T-cell (primary cell): ENCODE results near the gene MAP3K14. TPM values are rescaled to one million over a fixed set of nuclear protein-coding genes. Genes with fewer than 3 reads are reported as not detected.

Experiments
- ATAC-seq, 4 experiments: fragments of 200-7000 bp in 3 of 4; fragments of 150-1000 bp in 1 of 4; cut with Tn5 transposase; replicated peaks in 1 of 4; 1 replicate in 3 of 4; 2 replicates in 1 of 4; pipeline ENCODE4 v1.10.0; 2021; ENCODE audit warnings: moderate library complexity in 3 of 4, mild to moderate bottlenecking in 2 of 4, moderate number of reproducible peaks in 1 of 4
- CTCF ChIA-PET, 2 donors: fragments of 300-600 bp; sonication (Branson Sonifier 250); formaldehyde crosslinking; loops; one replicate each; lab custom pipeline; 2022; ENCODE audit warnings: antibody characterized with exemption in 2 of 2; lab: Charles Lee
- POLR2A ChIA-PET, 2 donors: fragments of 300-600 bp; sonication (Branson Sonifier 250); formaldehyde crosslinking; loops; one replicate each; lab custom pipeline; 2022; ENCODE audit warnings: antibody characterized with exemption in 2 of 2; lab: Charles Lee
- DNase-seq, 35 experiments: peaks; one replicate each; pipeline versions ENCODE4 v3.0.0 to v3.0.0-alpha.2; 2013 to 2023
- H3K27ac ChIP-seq: one replicate; pipeline ENCODE4 v1.5.1; 2013; ENCODE audit warnings: low read length
- H3K27me3 ChIP-seq, 2 experiments: replicated peaks in 1 of 2; 1 replicate in 1 of 2; 2 replicates in 1 of 2; pipeline versions ENCODE4 v1.6.1 to v1.7.0; 2013; ENCODE audit warnings: low read length in 1 of 2, mixed read lengths in 1 of 2; ENCODE audit not compliant: control insufficient read depth in 2 of 2, insufficient read depth in 2 of 2; ENCODE audit errors: extremely low read depth in 1 of 2
- H3K36me3 ChIP-seq, 2 donors: 1 replicate in 1 of 2; 2 replicates in 1 of 2; pipeline versions ENCODE4 v1.6.1 to v1.7.0; 2013; ENCODE audit warnings: low read length in 1 of 2; ENCODE audit not compliant: control insufficient read depth in 2 of 2, insufficient read depth in 1 of 2; ENCODE audit errors: extremely low read depth in 1 of 2
- H3K4me1 ChIP-seq, 2 experiments: 1 replicate in 1 of 2; 2 replicates in 1 of 2; pipeline versions ENCODE4 v1.6.1 to v1.7.0; 2013; ENCODE audit warnings: low read length in 2 of 2, mixed read lengths in 1 of 2; ENCODE audit not compliant: insufficient read depth in 2 of 2, control insufficient read depth in 1 of 2; ENCODE audit errors: extremely low read depth in 1 of 2
- H3K4me3 ChIP-seq, 2 donors: 1 replicate in 1 of 2; 2 replicates in 1 of 2; pipeline versions ENCODE4 v1.5.1 to v1.7.0; 2013; ENCODE audit warnings: mild to moderate bottlenecking in 2 of 2, low read length in 1 of 2, moderate library complexity in 1 of 2; ENCODE audit not compliant: control insufficient read depth in 1 of 2; ENCODE audit errors: extremely low read depth in 1 of 2
- H3K9me3 ChIP-seq: 2 replicates; pipeline ENCODE4 v1.7.0; 2013
- H3K27ac Mint-ChIP-seq, 2 donors: one replicate each; pipeline ENCODE4 v1.8.0; 2020 to 2021; ENCODE audit warnings: mild to moderate bottlenecking in 2 of 2, mixed read lengths in 2 of 2
- H3K27me3 Mint-ChIP-seq, 2 donors: one replicate each; pipeline ENCODE4 v1.8.0; 2021 to 2022; ENCODE audit warnings: mixed read lengths in 2 of 2
- H3K36me3 Mint-ChIP-seq: one replicate; pipeline ENCODE4 v1.8.0; 2021; ENCODE audit warnings: mixed read lengths
- H3K4me1 Mint-ChIP-seq, 3 donors: one replicate each; pipeline ENCODE4 v1.8.0; 2020 to 2022; ENCODE audit warnings: mixed read lengths in 3 of 3, mild to moderate bottlenecking in 1 of 3
- H3K4me3 Mint-ChIP-seq, 3 donors: one replicate each; pipeline ENCODE4 v1.8.0; 2020 to 2022; ENCODE audit warnings: mild to moderate bottlenecking in 3 of 3, mixed read lengths in 3 of 3, moderate library complexity in 3 of 3
- H3K9me3 Mint-ChIP-seq, 3 donors: one replicate each; pipeline ENCODE4 v1.8.0; 2020 to 2022; ENCODE audit warnings: mixed read lengths in 3 of 3
- WGBS: methylation state at CpG from one replicate; pipeline ENCODE4 v1.1.5; 2013; ENCODE audit warnings: missing lambda C conversion rate; ENCODE audit not compliant: insufficient coverage; 5-methylcytosine and 5-hydroxymethylcytosine counted together
- total RNA-seq, 35 experiments: library from RNA in 6 of 35; stranded (reverse) in 6 of 35; fragments of 120-200 nt in 1 of 35; gene quantifications; one replicate each; pipeline versions ENCODE4 v1.2.1 to v1.2.4 and lab custom pipeline; 2013 to 2026

MAP3K14 gene
- total RNA-seq, 5 donors from 2014 or later (not counting 1 experiment from before 2014, with no cell fraction given) = 34.4 to 49.8 (median 42.8) TPM

DNA sequence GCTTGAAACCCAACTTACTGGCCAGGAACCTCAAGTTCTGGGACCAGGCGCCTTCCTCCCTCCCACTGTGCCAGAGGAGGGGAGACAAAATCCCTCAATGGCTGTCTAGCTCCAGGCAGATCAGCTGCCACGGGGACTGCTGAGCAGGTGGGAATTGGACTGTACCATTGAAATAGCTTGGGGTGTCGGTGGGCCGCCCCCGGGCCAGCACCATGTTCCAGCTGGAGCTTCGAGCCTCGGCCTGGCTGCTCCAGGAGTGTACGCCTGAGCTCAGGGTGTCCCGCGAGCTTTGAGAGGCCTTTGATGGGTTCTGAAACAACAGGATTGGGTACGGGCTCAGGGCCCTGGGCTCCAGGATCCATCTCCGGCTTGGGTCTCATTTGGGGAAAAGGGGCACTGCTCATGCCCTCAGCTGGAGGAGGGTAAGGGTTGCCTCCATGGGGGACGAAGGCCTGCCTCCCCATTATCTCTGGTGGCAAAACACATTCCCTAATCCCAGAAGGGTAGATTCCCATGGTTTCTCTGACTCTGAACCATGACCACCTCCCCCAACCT lies 50.4 kb downstream of the MAP3K14 start:
- no peak for DNase-seq
- CTCF ChIA-PET = no interaction called here

DNA sequence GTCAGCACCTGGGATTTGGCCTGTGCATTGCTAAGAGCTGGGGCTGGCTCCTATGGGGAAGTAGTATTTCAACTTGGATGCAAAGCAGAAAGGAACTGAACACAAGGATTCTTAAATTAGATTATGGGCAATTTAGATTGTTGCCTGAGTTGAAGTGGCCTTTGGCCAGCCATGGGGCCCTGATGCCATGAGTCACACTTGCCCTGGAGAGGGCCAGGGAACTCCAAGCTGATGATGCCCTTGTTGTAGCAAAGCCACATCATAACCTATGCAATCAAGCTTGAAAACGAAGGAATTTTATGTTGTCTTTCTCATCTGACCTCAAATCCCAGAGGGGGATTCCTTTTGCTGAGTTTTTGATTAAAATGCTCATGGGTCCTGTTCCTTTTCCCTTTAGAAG lies 51.0 kb downstream of the MAP3K14 start:
- Histone ChIP-seq H3K27me3 (no peaks in the 10 kb centered on the region), H3K27ac (no peak overlapping the region), H3K4me3 (no peak overlapping the region), H3K9me3 (no peaks in the 10 kb centered on the region), H3K4me1 (peaks cover 4 to 28% of the 10 kb centered on the region in 2 experiments), H3K36me3 (peaks cover 31 to 77% of the 10 kb centered on the region in 2 donors)
- Mint-ChIP-seq H3K27me3 (no peaks in the 10 kb centered on the region), H3K27ac (peak overlapping the region in 1 of 2 donors; percentile 52), H3K4me3 (no peak overlapping the region), H3K9me3 (no peaks in the 10 kb centered on the region), H3K4me1 (peaks cover 14 to 23% (median 16%) of the 10 kb centered on the region in 3 donors), H3K36me3 (peaks cover 21% of the 10 kb centered on the region)
- ChIA-PET CTCF (no interaction called here), POLR2A (no interaction called here)
- no CpG with 5 or more reads among the region's 1 CpG for WGBS
- no peak for ATAC-seq
- no peak for DNase-seq

More for the DNA sequence above, 50.4 kb downstream of the MAP3K14 start:
- H3K36me3 ChIP-seq = peaks cover 31 to 80% of the 10 kb centered on the region in 2 donors
- no peaks in the 10 kb centered on the region for H3K9me3 Mint-ChIP-seq
- H3K4me3 ChIP-seq = no peak overlapping the region
- peaks cover 21% of the 10 kb centered on the region for H3K36me3 Mint-ChIP-seq
- no peaks in the 10 kb centered on the region for H3K9me3 ChIP-seq
- H3K4me1 ChIP-seq = peaks cover 4 to 25% of the 10 kb centered on the region in 2 experiments
- no peak for ATAC-seq
- WGBS = 96% methylated on average over 9 of the region's 13 CpGs
- peaks cover 8 to 18% (median 12%) of the 10 kb centered on the region in 3 donors for H3K4me1 Mint-ChIP-seq
- H3K27me3 Mint-ChIP-seq = no peaks in the 10 kb centered on the region
- no peak overlapping the region for H3K27ac ChIP-seq
- no peaks in the 10 kb centered on the region for H3K27me3 ChIP-seq
- no peak overlapping the region for H3K4me3 Mint-ChIP-seq
- peak overlapping the region in 1 of 2 donors; percentile 52 for H3K27ac Mint-ChIP-seq
- POLR2A ChIA-PET = no interaction called here

DNA sequence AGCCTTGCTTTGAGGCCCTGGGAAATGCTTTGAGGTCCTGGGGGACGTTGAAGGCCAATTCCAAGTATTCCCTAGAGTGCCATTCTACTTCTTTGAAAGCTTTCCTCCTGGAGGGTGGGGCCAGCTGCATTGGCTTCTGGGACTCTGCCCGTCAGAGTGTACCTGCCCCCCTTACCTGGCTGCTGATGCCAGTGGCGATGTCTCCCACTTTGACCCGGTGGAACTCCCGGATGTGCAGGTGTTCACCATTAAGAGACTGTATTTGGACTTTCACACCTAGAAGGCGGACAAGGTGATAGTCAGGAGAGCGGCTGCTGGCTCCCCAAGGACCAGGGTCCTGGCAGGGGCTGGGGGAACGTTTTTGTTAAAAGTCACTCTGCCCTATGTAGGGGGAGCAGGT lies 51.8 kb downstream of the MAP3K14 start:
- Histone ChIP-seq H3K9me3 (no peaks in the 10 kb centered on the region), H3K4me3 (no peak overlapping the region), H3K4me1 (peaks cover 4 to 29% of the 10 kb centered on the region in 2 experiments), H3K36me3 (peaks cover 36 to 69% of the 10 kb centered on the region in 2 donors), H3K27me3 (no peaks in the 10 kb centered on the region), H3K27ac (no peak overlapping the region)
- Mint-ChIP-seq H3K27ac (peak overlapping the region in 1 of 2 donors; percentile 61), H3K27me3 (no peaks in the 10 kb centered on the region), H3K9me3 (no peaks in the 10 kb centered on the region), H3K4me3 (no peak overlapping the region), H3K4me1 (peaks cover 23 to 28% (median 23%) of the 10 kb centered on the region in 3 donors), H3K36me3 (peaks cover 18% of the 10 kb centered on the region)
- WGBS = 91% methylated on average over 6 of the region's 8 CpGs
- no peak for DNase-seq
- POLR2A ChIA-PET = no interaction called here
- CTCF ChIA-PET = no interaction called here
- no peak for ATAC-seq

DNA sequence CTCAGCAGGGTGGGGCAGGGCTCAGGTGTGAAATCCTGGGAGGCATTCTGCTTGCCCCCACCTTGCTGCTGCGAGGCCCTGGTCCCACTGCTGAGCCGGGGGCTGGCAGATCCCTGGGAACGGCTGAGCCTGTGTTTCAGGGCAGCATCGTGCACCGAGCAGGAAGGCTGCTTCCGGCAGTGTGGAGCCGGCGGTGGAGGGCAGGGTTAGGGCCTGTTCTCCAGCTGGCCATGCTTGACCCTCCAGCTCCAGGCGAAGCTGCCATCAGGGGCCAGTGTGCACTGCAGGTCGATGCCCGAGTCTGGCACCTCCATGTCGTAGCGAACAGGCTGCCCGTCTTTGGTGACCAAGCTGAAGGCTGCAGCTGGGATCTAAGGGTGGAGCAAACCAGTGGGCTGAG lies 52.4 kb downstream of the MAP3K14 start:
- Histone ChIP-seq H3K4me1 (peaks cover 4 to 29% of the 10 kb centered on the region in 2 experiments), H3K27ac (no peak overlapping the region), H3K4me3 (no peak overlapping the region), H3K27me3 (no peaks in the 10 kb centered on the region), H3K36me3 (peaks cover 32 to 63% of the 10 kb centered on the region in 2 donors), H3K9me3 (no peaks in the 10 kb centered on the region)
- ChIA-PET POLR2A (no interaction called here), CTCF (no interaction called here)
- no peak for ATAC-seq
- Mint-ChIP-seq H3K36me3 (peaks cover 14% of the 10 kb centered on the region), H3K27me3 (no peaks in the 10 kb centered on the region), H3K9me3 (no peaks in the 10 kb centered on the region), H3K4me1 (peaks cover 23 to 26% (median 23%) of the 10 kb centered on the region in 3 donors), H3K4me3 (no peak overlapping the region), H3K27ac (no peak overlapping the region)
- DNase-seq = no peak
- WGBS = 98% methylated on average over 14 of the region's 14 CpGs

DNA sequence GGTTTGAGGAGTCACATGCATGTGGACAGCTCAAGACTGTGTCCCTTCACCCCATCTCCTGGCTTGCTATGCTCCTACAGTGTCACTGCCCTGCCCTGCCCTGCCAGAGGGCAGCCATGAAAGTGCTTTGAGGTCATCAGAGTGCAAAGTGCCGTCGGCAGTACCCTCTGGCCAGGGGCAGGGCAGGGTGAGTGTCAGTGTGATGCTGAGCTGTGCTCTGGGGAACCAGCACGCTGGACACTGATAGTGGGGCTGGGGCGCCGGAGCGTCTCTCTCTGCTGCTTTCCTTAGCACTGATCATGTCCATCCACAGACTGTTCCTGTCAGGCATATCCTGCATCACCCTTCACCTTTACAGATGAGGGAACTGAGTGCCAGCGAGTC lies 53.4 kb downstream of the MAP3K14 start:
- ATAC-seq = no peak
- Mint-ChIP-seq H3K9me3 (no peaks in the 10 kb centered on the region), H3K36me3 (peaks cover 17% of the 10 kb centered on the region), H3K4me1 (peaks cover 23 to 29% (median 26%) of the 10 kb centered on the region in 3 donors), H3K27me3 (no peaks in the 10 kb centered on the region), H3K4me3 (peak overlapping the region in 1 of 3 donors; percentile 80), H3K27ac (peak overlapping the region; percentile 84 to 85)
- Histone ChIP-seq H3K36me3 (peaks cover 27 to 54% of the 10 kb centered on the region in 2 donors), H3K9me3 (no peaks in the 10 kb centered on the region), H3K4me3 (no peak overlapping the region), H3K27ac (no peak overlapping the region), H3K4me1 (peaks cover 4 to 29% of the 10 kb centered on the region in 2 experiments), H3K27me3 (no peaks in the 10 kb centered on the region)
- DNase-seq = no peak
- WGBS = 80% methylated on average over 1 of the region's 7 CpGs
- ChIA-PET CTCF (interaction anchor here (0.9 to 1.4 kb wide), 3 partner anchors 28 to 128 kb away, joined by 3 to 4 read pairs (median 3); partner anchors contain the start of gene ACBD4 (in 1 of the 2)), POLR2A (no interaction called here)

DNA sequence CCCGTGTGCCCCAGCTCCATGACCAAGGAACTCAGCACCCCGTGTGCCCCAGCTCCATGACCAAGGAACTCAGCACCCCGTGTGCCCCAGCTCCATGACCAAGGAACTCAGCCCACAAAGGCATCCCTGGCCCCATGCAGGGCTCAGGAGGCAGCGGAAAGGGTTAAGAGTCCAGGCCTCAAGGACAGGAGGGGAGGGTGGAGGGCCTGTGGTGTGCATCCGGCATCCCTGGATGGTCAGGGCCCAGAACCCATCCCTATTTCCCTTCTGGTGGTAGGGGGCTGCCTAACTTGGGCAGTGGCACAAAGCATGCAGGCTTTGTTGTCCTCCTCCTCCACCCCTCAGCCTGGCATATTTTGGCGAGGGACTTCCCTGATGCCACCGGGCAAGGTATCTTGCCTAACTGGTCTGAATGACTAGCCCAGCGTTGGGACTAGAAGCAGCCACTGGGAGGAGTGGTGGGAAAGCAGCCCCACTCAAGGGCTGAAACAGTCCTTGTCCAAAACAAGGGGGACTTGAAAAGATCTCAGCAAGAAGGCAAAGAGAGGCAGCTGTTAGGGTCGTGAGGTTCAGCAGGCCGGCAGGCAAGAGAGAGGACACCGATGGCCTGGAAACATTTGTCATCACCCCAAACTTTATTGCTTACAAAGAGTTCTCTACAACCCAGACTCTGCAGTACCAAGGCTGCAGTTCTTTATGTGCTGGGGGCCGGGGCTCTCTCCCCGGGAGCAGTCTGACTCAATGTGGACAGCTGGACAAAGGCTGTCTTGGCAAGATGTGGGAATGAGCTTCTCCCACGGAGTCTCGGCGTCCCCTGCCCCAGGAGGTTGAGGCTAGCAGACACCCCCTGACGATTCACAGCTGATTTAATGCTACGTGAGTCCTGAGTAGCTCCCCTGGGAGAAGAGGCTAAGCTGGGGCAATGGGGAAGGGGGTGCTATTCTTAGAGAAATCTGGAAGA lies 54.0 kb downstream of the MAP3K14 start:
- peaks cover 26 to 30% (median 30%) of the 10 kb centered on the region in 3 donors for H3K4me1 Mint-ChIP-seq
- H3K27ac ChIP-seq = peak overlapping the region; percentile 74
- POLR2A ChIA-PET = interaction anchor here in 1 of 2 donors (0.5 kb wide), 1 partner anchor 105 kb away, joined by 3 read pairs; no protein-coding TSS in a partner anchor
- H3K9me3 ChIP-seq = no peaks in the 10 kb centered on the region
- 64% methylated on average over 10 of the region's 18 CpGs for WGBS
- H3K4me3 ChIP-seq = peak overlapping the region in 1 of 2 donors; percentile 90
- CTCF ChIA-PET = interaction anchor here (0.9 to 1.4 kb wide), 3 partner anchors 28 to 127 kb away, joined by 3 to 4 read pairs (median 3); partner anchors contain the start of gene ACBD4 (in 1 of the 2)
- H3K4me3 Mint-ChIP-seq = peak overlapping the region; percentile 80 to 82 (median 82)
- peaks cover 25 to 47% of the 10 kb centered on the region in 2 donors for H3K36me3 ChIP-seq
- H3K4me1 ChIP-seq = peaks cover 4 to 29% of the 10 kb centered on the region in 2 experiments
- H3K9me3 Mint-ChIP-seq = no peaks in the 10 kb centered on the region
- H3K36me3 Mint-ChIP-seq = peaks cover 13% of the 10 kb centered on the region
- peak overlapping the region; percentile 84 to 93 for H3K27ac Mint-ChIP-seq
- DNase-seq = no peak
- H3K27me3 ChIP-seq = no peaks in the 10 kb centered on the region
- peak in 3 of 4 experiments; percentile 7 to 24 (median 11) for ATAC-seq
- no peaks in the 10 kb centered on the region for H3K27me3 Mint-ChIP-seq
